Measurements from ENCODE around the gene AVEN.

Gene AVEN

GRCh38 chr15:33968224-33968623 lies 70.8 kb downstream of the AVEN start, which contains the start of gene CHRM5:
TSS of gene CHRM5 (plus strand) at chr15:33968497. CDS start at chr15:34062718, 94,221 bp downstream.
- Histone ChIP-seq H3F3A (ENCODE audit: insufficient read depth, low read length) (no peaks in the 10 kb centered on the region), H3K9me3 (replicated peaks; ENCODE audit: insufficient read depth, low read length) (no peaks in the 10 kb centered on the region), H3K9me2 (replicated peaks; ENCODE audit: insufficient read depth, low read length) (no peaks in the 10 kb centered on the region), H4K20me1 (ENCODE audit: insufficient read depth, low read length) (no peaks in the 10 kb centered on the region), H3K27ac (ENCODE audit: low read length) (no peak within 1 kb of the TSS), H3K4me3 (ENCODE audit: low read length) (no peak within 1 kb of the TSS), H3K4me2 (ENCODE audit: low read depth, low read length) (no peak within 1 kb of the TSS), H3K27me3 (replicated peaks; ENCODE audit: insufficient read depth, low read length) (no peaks in the 10 kb centered on the region), H3K79me2 (ENCODE audit: low read length) (0 out of 2 replicates have a peak, but pooled peaks cover 3% of the 10 kb centered on the region), H3K36me3 (replicated peaks; ENCODE audit: insufficient read depth, low read length) (no peaks in the 10 kb centered on the region), H3K9ac (ENCODE audit: low read length) (no peak within 1 kb of the TSS), H2AFZ (ENCODE audit: low read length) (no peak within 1 kb of the TSS), H3K4me1 (ENCODE audit: low read length) (no peaks in the 10 kb centered on the region)
- DNase-seq, result no peak
- no peak for TF ChIP-seq EZH2 (optimal IDR thresholded peaks at IDR 0.05; ENCODE audit: low read depth, low read length)
- TF ChIP-seq, protein P1, sequence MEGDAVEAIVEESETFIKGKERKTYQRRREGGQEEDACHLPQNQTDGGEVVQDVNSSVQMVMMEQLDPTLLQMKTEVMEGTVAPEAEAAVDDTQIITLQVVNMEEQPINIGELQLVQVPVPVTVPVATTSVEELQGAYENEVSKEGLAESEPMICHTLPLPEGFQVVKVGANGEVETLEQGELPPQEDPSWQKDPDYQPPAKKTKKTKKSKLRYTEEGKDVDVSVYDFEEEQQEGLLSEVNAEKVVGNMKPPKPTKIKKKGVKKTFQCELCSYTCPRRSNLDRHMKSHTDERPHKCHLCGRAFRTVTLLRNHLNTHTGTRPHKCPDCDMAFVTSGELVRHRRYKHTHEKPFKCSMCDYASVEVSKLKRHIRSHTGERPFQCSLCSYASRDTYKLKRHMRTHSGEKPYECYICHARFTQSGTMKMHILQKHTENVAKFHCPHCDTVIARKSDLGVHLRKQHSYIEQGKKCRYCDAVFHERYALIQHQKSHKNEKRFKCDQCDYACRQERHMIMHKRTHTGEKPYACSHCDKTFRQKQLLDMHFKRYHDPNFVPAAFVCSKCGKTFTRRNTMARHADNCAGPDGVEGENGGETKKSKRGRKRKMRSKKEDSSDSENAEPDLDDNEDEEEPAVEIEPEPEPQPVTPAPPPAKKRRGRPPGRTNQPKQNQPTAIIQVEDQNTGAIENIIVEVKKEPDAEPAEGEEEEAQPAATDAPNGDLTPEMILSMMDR (IDR thresholded peaks at IDR 0.05; ENCODE audit: low read length), result no peak
- no peak for TF ChIP-seq EZH2phosphoT487 (IDR thresholded peaks at IDR 0.05; ENCODE audit: low read length)

GRCh38 chr15:33964665-33965040 lies 74.4 kb downstream of the AVEN start:
- no peaks in the 10 kb centered on the region for H3K79me2 ChIP-seq (ENCODE audit: low read length)
- H3K36me3 ChIP-seq (replicated peaks; ENCODE audit: insufficient read depth, low read length), result no peaks in the 10 kb centered on the region
- no peaks in the 10 kb centered on the region for H3K9me3 ChIP-seq (replicated peaks; ENCODE audit: insufficient read depth, low read length)
- H2AFZ ChIP-seq (ENCODE audit: low read length), result no peak overlapping the region
- no peak for DNase-seq
- H3K27me3 ChIP-seq (replicated peaks; ENCODE audit: insufficient read depth, low read length), result no peaks in the 10 kb centered on the region
- no peak overlapping the region for H3K9ac ChIP-seq (ENCODE audit: low read length)
- no peaks in the 10 kb centered on the region for H3K4me1 ChIP-seq (ENCODE audit: low read length)
- H3K9me2 ChIP-seq (replicated peaks; ENCODE audit: insufficient read depth, low read length), result no peaks in the 10 kb centered on the region
- H3K27ac ChIP-seq (ENCODE audit: low read length), result no peak overlapping the region
- TF ChIP-seq, protein P1 (IDR thresholded peaks at IDR 0.05; ENCODE audit: low read length), result no peak
- TF ChIP-seq EZH2 (optimal IDR thresholded peaks at IDR 0.05; ENCODE audit: low read depth, low read length), result no peak
- no peak for TF ChIP-seq EZH2phosphoT487 (IDR thresholded peaks at IDR 0.05; ENCODE audit: low read length)
- H3K4me2 ChIP-seq (ENCODE audit: low read depth, low read length), result no peak overlapping the region
- no peak overlapping the region for H3K4me3 ChIP-seq (ENCODE audit: low read length)
- H4K20me1 ChIP-seq (ENCODE audit: insufficient read depth, low read length), result no peaks in the 10 kb centered on the region
- H3F3A ChIP-seq (ENCODE audit: insufficient read depth, low read length), result no peaks in the 10 kb centered on the region

DNA sequence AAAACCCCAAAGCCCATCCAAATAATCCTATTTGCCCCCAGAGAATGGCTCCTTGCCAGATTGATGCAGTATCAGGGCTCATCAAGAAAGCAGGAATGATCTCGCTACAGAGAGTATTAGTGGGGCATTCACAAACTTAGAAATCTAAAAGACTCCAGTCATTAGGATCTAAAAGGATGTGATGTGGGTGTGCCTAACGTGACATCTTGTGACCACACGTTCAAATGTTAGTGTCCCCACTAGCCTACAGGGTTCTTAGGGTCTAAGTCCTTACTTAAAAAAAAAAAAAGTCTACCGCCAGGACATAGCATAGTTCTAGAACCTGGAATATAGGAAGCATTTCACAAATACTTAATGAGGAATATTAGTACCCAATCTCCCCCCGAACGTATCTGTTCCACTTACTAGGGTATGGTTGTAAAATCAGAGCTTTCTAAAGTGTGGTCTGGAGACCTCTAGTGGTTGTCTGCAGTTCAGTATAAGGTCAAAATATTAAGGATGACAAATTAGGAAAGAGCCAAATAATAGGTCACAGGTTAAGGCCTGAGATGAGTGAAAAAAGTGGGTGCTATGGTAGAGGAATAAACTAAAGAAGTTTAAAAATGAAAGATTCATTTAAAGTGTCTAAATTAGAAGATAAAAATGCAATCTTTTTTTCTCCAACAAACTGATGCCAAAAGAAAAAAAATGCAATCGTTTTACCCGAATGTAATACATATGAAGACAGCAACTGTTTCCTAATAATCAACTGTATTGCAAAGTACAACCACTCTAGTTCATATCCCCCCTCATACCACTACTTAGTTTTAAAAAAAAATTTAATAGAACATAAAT lies 75.0 kb downstream of the AVEN start:
- Histone ChIP-seq H3K27me3 (replicated peaks; ENCODE audit: insufficient read depth, low read length) (no peaks in the 10 kb centered on the region), H4K20me1 (ENCODE audit: insufficient read depth, low read length) (no peaks in the 10 kb centered on the region), H2AFZ (ENCODE audit: low read length) (no peak overlapping the region), H3K9me2 (replicated peaks; ENCODE audit: insufficient read depth, low read length) (no peaks in the 10 kb centered on the region), H3K9me3 (replicated peaks; ENCODE audit: insufficient read depth, low read length) (no peaks in the 10 kb centered on the region), H3F3A (ENCODE audit: insufficient read depth, low read length) (no peaks in the 10 kb centered on the region), H3K36me3 (replicated peaks; ENCODE audit: insufficient read depth, low read length) (no peaks in the 10 kb centered on the region), H3K79me2 (ENCODE audit: low read length) (no peaks in the 10 kb centered on the region), H3K4me1 (ENCODE audit: low read length) (no peaks in the 10 kb centered on the region), H3K4me3 (ENCODE audit: low read length) (no peak overlapping the region), H3K4me2 (ENCODE audit: low read depth, low read length) (no peak overlapping the region), H3K27ac (ENCODE audit: low read length) (no peak overlapping the region), H3K9ac (ENCODE audit: low read length) (no peak overlapping the region)
- TF ChIP-seq EZH2phosphoT487 (IDR thresholded peaks at IDR 0.05; ENCODE audit: low read length) (no peak), EZH2 (optimal IDR thresholded peaks at IDR 0.05; ENCODE audit: low read depth, low read length) (no peak)
- TF ChIP-seq, protein P1 (IDR thresholded peaks at IDR 0.05; ENCODE audit: low read length), result peak; percentile 87
- DNase-seq, result peak; percentile 41
